Smooth muscle cell (in vitro differentiated cells): ENCODE data around the gene MEIOC. TPM values are rescaled to one million over a fixed set of nuclear protein-coding genes. Genes with fewer than 3 reads are reported as not detected.
"Not testable (repeated sequence)": the region's sequence is repeated elsewhere in the genome, so short reads cannot be mapped to it uniquely, and the experiment has no call there.

ENCODE experiments used
- DNase-seq: peaks from one replicate; lab custom pipeline; 2025; ENCODE audit not compliant: unreplicated experiment; lab: John Stamatoyannopoulos, UW
- H2AFZ ChIP-seq: fragments of 200-600 bp; sonication (generic); 2 replicates; pipeline ENCODE4 v1.6.0; 2016; ENCODE audit warnings: antibody characterized with exemption, low read depth, mild to moderate bottlenecking
- H3F3A ChIP-seq: fragments of 200-600 bp; sonication (generic); 2 replicates; pipeline ENCODE4 v1.6.0; 2017; ENCODE audit warnings: antibody characterized with exemption, low read depth
- H3K27ac ChIP-seq: fragments of 200-600 bp; sonication (generic); 2 replicates; pipeline ENCODE4 v1.5.1; 2016; ENCODE audit warnings: low read depth, mild to moderate bottlenecking
- H3K27me3 ChIP-seq: fragments of 200-600 bp; sonication (generic); 2 replicates; pipeline ENCODE4 v1.6.1; 2016; ENCODE audit warnings: low read depth, mild to moderate bottlenecking
- H3K36me3 ChIP-seq: fragments of 200-600 bp; sonication (generic); 2 replicates; pipeline ENCODE4 v1.5.1; 2016; ENCODE audit warnings: low read depth
- H3K4me1 ChIP-seq: fragments of 200-600 bp; sonication (generic); 2 replicates; pipeline ENCODE4 v1.5.1; 2016; ENCODE audit warnings: low read depth
- H3K4me2 ChIP-seq: fragments of 200-600 bp; sonication (generic); 2 replicates; pipeline ENCODE4 v1.6.0; 2016; ENCODE audit warnings: mild to moderate bottlenecking
- H3K4me3 ChIP-seq: fragments of 200-600 bp; sonication (generic); 2 replicates; pipeline ENCODE4 v1.5.1; 2016; ENCODE audit warnings: mild to moderate bottlenecking
- H3K79me2 ChIP-seq: fragments of 200-600 bp; sonication (generic); 2 replicates; pipeline ENCODE4 v1.6.0; 2016; ENCODE audit warnings: low read depth, mild to moderate bottlenecking
- H3K9ac ChIP-seq: fragments of 200-600 bp; sonication (generic); 2 replicates; pipeline ENCODE4 v1.6.0; 2016; ENCODE audit warnings: low read depth
- H3K9me3 ChIP-seq: fragments of 200-600 bp; sonication (generic); replicated peaks from 2 replicates; pipeline ENCODE4 v1.5.1; 2016; ENCODE audit warnings: low read depth
- H4K20me1 ChIP-seq: fragments of 200-600 bp; sonication (generic); 2 replicates; pipeline ENCODE4 v1.6.0; 2016; ENCODE audit warnings: low read depth
- CTCF ChIP-seq: fragments of 200-600 bp; sonication (generic); IDR thresholded peaks from 2 replicates; pipeline ENCODE4 v1.5.1; 2017; ENCODE audit warnings: borderline replicate concordance, mild to moderate bottlenecking, antibody characterized with exemption; ENCODE audit not compliant: insufficient read depth, poor library complexity, severe bottlenecking
- WGBS: methylation state at CpG from one replicate; pipeline ENCODE4 v1.1.7; 2016; ENCODE audit warnings: low lambda C conversion rate; 5-methylcytosine and 5-hydroxymethylcytosine counted together
- polyA plus RNA-seq: library from polyadenylated mRNA; unstranded; fragments of >200 nt; fragmentation: Nextera tagmentation; extraction: Ambion mirVana; gene quantifications from 2 replicates; pipeline ENCODE4 v1.2.1, GENCODE V29; 2016
- total RNA-seq: library from RNA; depleted of rRNA; stranded (reverse); fragments of >200 nt; gene quantifications from 2 replicates; pipeline ENCODE4 v1.2.3, GENCODE V29; 2014

The MEIOC gene
- total and polyA plus RNA-seq, 2 experiments from 2014 or later, result not detected

DNA sequence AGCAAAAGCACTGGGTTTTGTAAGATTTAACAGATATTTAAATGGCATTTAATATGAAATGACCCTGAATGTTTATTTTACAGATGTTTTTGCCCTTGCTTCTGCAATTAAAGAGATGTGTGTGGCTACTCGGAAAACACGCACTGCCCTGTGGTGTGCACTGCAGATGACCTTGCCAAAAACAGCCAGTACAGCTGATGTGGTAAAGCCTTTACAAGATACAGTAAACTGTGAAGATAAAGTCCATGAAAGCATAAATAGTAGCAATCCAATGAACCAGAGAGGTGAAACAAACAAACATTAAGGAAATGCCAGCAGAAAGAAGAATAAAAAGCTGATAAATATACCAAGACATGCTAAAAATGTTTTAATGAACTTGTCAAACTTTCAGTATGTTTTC lies 17.6 kb downstream of the MEIOC start:
- H3K27me3 ChIP-seq, result no peaks in the 10 kb centered on the region
- H3K4me2 ChIP-seq, result no peak overlapping the region
- H3F3A ChIP-seq, result no peaks in the 10 kb centered on the region
- H3K4me3 ChIP-seq, result no peak overlapping the region
- H4K20me1 ChIP-seq, result no peaks in the 10 kb centered on the region
- WGBS, result 90% methylated on average over 2 of the region's 2 CpGs
- no peaks in the 10 kb centered on the region for H3K9me3 ChIP-seq
- H3K27ac ChIP-seq, result no peak overlapping the region
- DNase-seq, result no peak
- H2AFZ ChIP-seq, result no peak overlapping the region
- no peaks in the 10 kb centered on the region for H3K79me2 ChIP-seq
- H3K4me1 ChIP-seq, result no peaks in the 10 kb centered on the region
- peaks cover 5% of the 10 kb centered on the region for H3K36me3 ChIP-seq
- H3K9ac ChIP-seq, result no peak overlapping the region
- TF ChIP-seq CTCF, result no peak

- Histone ChIP-seq H3K4me3 (no peak overlapping the region), H3K9ac (no peak overlapping the region), H3K4me2 (no peak overlapping the region), H4K20me1 (no peaks in the 10 kb centered on the region), H3K4me1 (no peaks in the 10 kb centered on the region), H2AFZ (no peak overlapping the region), H3K27ac (no peak overlapping the region), H3K79me2 (no peaks in the 10 kb centered on the region), H3K36me3 (peaks cover 6% of the 10 kb centered on the region), H3K9me3 (no peaks in the 10 kb centered on the region), H3K27me3 (no peaks in the 10 kb centered on the region), H3F3A (no peaks in the 10 kb centered on the region)
- DNase-seq, result no peak
- 93% methylated on average over 2 of the region's 2 CpGs for WGBS
- no peak for TF ChIP-seq CTCF
These were observed 20.9 kb downstream of the MEIOC start for GRCh38 chr17:44677136-44677535.

DNA sequence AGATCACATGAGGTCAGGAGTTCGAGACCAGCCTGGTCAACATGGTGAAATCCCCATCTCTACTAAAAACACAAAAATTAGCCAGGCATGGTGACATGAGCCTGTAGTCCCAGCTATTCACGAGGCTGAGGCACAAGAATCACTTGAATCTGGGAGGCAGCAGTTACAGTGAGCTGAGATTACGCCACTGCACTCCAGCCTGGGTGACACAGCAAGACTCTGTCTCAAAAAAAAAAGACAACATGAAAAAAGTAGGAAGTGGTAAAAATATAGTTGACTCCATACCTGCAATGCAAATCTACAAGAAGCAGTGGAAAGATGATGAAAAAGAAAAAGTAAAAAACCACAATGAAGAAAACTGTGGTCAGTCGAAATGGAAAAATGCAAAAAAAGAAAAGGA lies 27.0 kb downstream of the MEIOC start:
- not testable (repeated sequence) for H3K36me3 ChIP-seq
- WGBS, result 93% methylated on average over 4 of the region's 4 CpGs

GRCh38 chr17:44687756-44688155 lies 31.5 kb downstream of the MEIOC start:
- Histone ChIP-seq H3F3A (no peaks in the 10 kb centered on the region), H3K9me3 (no peaks in the 10 kb centered on the region), H3K36me3 (peaks cover 4% of the 10 kb centered on the region), H4K20me1 (no peaks in the 10 kb centered on the region), H3K9ac (no peak overlapping the region), H2AFZ (no peak overlapping the region), H3K27me3 (no peaks in the 10 kb centered on the region), H3K79me2 (peaks cover 35% of the 10 kb centered on the region), H3K27ac (no peak overlapping the region), H3K4me1 (peaks cover 11% of the 10 kb centered on the region), H3K4me3 (no peak overlapping the region), H3K4me2 (no peak overlapping the region)
- no peak for DNase-seq
- no peak for TF ChIP-seq CTCF
- 100% methylated on average over 1 of the region's 1 CpG for WGBS

More for the DNA sequence above, 27.0 kb downstream of the MEIOC start:
- H3K27me3 ChIP-seq, DNase-seq, H3K9me3 ChIP-seq, H4K20me1 ChIP-seq, H3K9ac ChIP-seq, H3K4me2 ChIP-seq, H3K27ac ChIP-seq, H3K4me1 ChIP-seq, H2AFZ ChIP-seq, H3F3A ChIP-seq, H3K4me3 ChIP-seq: not testable (repeated sequence)
- peaks cover 25% of the 10 kb centered on the region for H3K79me2 ChIP-seq
